OCI-LY1 (cell line): ENCODE results near the gene NXN.

Experiments
- H2AFZ ChIP-seq: fragments of 200-600 bp; sonication (generic), shearing (Covaris generic); 2 replicates; pipeline ENCODE4 v1.6.0; 2014; ENCODE audit warnings: antibody characterized with exemption, mild to moderate bottlenecking, low read length
- H3F3A ChIP-seq: fragments of 200-600 bp; sonication (generic), shearing (Covaris generic); 2 replicates; pipeline ENCODE4 v1.6.0; 2014; ENCODE audit warnings: mild to moderate bottlenecking, antibody characterized with exemption, low read length, moderate library complexity; ENCODE audit not compliant: insufficient read depth
- H3K27ac ChIP-seq: fragments of 200-600 bp; sonication (generic); 2 replicates; pipeline ENCODE4 v1.5.1; 2014; ENCODE audit warnings: low read length, mixed run types, mild to moderate bottlenecking, low read depth; ENCODE audit not compliant: poor library complexity, severe bottlenecking
- H3K27me3 ChIP-seq: fragments of 200-600 bp; sonication (generic); 2 replicates; pipeline ENCODE4 v1.6.0; 2014; ENCODE audit warnings: antibody characterized with exemption, mild to moderate bottlenecking, low read length, moderate library complexity; ENCODE audit not compliant: insufficient read depth
- H3K36me3 ChIP-seq: fragments of 200-600 bp; sonication (generic); 2 replicates; pipeline ENCODE4 v1.6.1; 2014; ENCODE audit warnings: mild to moderate bottlenecking, antibody characterized with exemption, low read length, moderate library complexity, mixed read lengths; ENCODE audit not compliant: insufficient read depth
- H3K4me1 ChIP-seq: fragments of 200-600 bp; sonication (generic); 2 replicates; pipeline ENCODE4 v1.5.1; 2014; ENCODE audit warnings: mild to moderate bottlenecking, low read length, moderate library complexity; ENCODE audit not compliant: insufficient read depth, severe bottlenecking
- H3K4me2 ChIP-seq: fragments of 200-600 bp; sonication (generic), shearing (Covaris generic); 2 replicates; pipeline ENCODE4 v1.6.1; 2014; ENCODE audit warnings: low read length
- H3K4me3 ChIP-seq: fragments of 200-600 bp; sonication (generic); 2 replicates; pipeline ENCODE4 v1.5.1; 2014; ENCODE audit warnings: low read length, low read depth, mild to moderate bottlenecking, mixed read lengths; ENCODE audit not compliant: poor library complexity, severe bottlenecking
- H3K79me2 ChIP-seq: fragments of 200-600 bp; shearing (Covaris generic); 2 replicates; pipeline ENCODE4 v1.6.1; 2016; ENCODE audit warnings: mixed run types, low read length, mixed read lengths; ENCODE audit not compliant: insufficient read depth
- H3K9ac ChIP-seq: fragments of 200-600 bp; sonication (generic), shearing (Covaris generic); 2 replicates; pipeline ENCODE4 v1.6.1; 2014; ENCODE audit warnings: mild to moderate bottlenecking, low read length, mixed read lengths
- H3K9me2 ChIP-seq: fragments of 200-600 bp; sonication (generic), shearing (Covaris generic); 2 replicates; pipeline ENCODE4 v1.6.1; 2014; ENCODE audit warnings: low read depth, mild to moderate bottlenecking, low read length, mixed read lengths
- H3K9me3 ChIP-seq: fragments of 200-600 bp; shearing (Covaris generic); 2 replicates; pipeline ENCODE4 v1.6.1; 2014; ENCODE audit warnings: low read length, mixed read lengths
- H4K20me1 ChIP-seq: fragments of 200-600 bp; sonication (generic), shearing (Covaris generic); 2 replicates; pipeline ENCODE4 v1.6.0; 2016; ENCODE audit warnings: mild to moderate bottlenecking, low read length; ENCODE audit not compliant: insufficient read depth
- EZH2 ChIP-seq: fragments of 200-600 bp; sonication (generic), shearing (Covaris generic); IDR thresholded peaks from 2 replicates; pipeline ENCODE4 v1.8.0; 2017; ENCODE audit warnings: borderline replicate concordance, mixed run types, mild to moderate bottlenecking, antibody characterized with exemption, low read length, moderate library complexity, mixed read lengths
- TF ChIP-seq, protein P1 (sequence below): fragments of 200-600 bp; sonication (generic), shearing (Covaris generic); IDR thresholded peaks from 2 replicates; pipeline ENCODE4 v1.5.1; 2017; ENCODE audit warnings: mild to moderate bottlenecking, antibody characterized with exemption, low read length, moderate library complexity, mixed read lengths

The NXN gene

DNA sequence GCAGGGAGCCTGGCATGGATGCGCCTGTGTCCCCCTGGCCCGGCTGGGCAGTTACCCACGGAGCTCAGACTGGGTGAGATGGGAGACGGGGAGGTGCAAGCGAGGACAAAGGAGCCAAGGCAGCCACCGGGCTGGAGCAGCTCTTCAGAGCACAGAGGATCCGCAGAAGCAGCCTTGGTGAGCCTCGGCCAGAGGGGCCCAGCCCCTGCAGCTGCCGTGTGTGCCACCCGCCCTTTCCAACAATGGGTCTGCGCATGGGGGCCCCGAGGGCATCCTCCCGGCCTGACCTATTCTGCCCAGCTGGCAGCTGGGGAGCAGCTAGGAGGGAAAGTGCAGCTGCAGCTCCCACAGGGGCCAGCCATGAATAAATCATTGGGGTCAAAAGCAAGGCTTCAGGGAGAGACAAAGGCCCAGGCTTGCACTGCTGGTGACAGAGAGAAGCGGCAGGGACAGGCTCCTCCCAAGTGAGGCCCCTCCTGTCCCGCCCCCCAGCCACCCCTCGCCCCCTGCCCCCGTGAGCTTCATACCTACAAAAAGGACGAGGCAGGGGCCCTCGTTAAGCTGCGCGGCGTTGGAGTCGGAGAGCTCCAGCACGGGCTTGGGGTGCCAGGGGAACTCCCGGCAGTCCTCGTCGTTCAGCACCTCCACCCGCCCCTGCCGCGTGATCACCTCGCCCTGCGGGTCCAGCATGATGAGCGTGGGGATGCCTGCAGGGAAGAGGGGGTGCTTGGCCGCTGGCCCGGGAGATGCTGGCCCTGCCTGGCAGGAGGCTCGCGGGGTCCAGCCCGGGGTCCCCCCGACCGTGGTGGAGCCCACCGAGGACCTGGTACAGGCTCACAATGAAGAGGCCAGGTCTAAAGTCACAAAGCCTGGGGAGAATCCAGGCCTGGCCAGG is 174.8 kb downstream of the NXN start:
- Histone ChIP-seq H4K20me1 (no peaks in the 10 kb centered on the region), H3K4me1 (peaks cover 7% of the 10 kb centered on the region), H3K4me2 (no peak overlapping the region)

DNA sequence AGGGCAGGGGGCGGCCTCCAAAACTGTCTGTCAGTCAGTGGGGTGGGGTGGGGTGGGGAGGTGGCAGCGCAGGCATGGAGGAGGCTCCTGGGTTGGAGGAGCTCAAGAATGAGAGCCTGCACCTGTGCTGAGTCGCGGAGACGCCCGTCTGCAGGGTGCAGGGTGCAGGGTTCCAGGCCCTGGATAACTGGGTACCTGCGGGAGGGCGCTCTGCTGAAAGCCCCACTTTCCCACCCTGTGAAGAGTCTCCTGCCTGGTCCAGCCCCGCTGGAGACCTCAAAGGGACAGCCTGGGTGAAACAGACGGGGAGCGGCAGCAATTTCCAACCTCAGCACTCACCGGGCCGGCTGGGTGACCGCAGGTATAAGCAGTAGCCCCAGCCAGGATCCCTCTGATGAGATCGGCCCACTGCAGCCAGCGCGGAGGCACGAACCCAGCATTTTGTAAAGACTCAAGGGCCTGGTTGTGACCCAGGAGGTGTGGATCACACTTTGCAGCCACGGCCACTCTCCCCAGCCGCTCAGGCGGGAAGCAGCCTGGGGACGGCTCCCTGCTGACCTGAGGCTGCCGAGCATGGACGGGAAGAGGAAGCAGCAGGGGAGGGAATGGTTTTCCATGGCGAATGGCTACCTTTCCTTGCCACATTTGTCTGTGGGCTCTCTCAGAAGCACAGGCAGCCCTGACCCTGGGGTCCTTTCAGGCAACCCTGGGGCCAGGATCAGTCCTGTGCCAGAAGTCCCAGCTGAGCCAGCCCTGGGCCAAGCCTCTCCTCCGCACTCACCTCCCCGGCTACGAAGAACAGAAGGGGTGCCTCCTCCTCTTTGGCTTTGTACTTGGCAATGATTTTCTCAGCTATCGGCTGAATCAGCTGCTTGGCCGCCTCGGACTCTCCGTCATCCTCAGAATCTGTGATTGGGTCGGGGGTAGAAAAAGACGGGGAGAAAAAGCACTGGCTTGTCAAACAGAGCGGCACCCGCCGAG is 176.4 kb downstream of the NXN start:
- H3K9me3 ChIP-seq = no peaks in the 10 kb centered on the region
- peaks cover 4% of the 10 kb centered on the region; the same call in 1 of the 2 replicates for H3K27me3 ChIP-seq
- H3K4me2 ChIP-seq = no peak overlapping the region
- H3K9me2 ChIP-seq = no peaks in the 10 kb centered on the region
- H2AFZ ChIP-seq = no peak overlapping the region
- H3K27ac ChIP-seq = no peak overlapping the region
- no peak overlapping the region for H3K9ac ChIP-seq
- H3K36me3 ChIP-seq = no peaks in the 10 kb centered on the region
- H4K20me1 ChIP-seq = no peaks in the 10 kb centered on the region
- peaks cover 7% of the 10 kb centered on the region for H3K4me1 ChIP-seq
- no peak overlapping the region for H3K4me3 ChIP-seq
- H3F3A ChIP-seq = no peaks in the 10 kb centered on the region
- no peak for TF ChIP-seq EZH2
- TF ChIP-seq, protein P1, sequence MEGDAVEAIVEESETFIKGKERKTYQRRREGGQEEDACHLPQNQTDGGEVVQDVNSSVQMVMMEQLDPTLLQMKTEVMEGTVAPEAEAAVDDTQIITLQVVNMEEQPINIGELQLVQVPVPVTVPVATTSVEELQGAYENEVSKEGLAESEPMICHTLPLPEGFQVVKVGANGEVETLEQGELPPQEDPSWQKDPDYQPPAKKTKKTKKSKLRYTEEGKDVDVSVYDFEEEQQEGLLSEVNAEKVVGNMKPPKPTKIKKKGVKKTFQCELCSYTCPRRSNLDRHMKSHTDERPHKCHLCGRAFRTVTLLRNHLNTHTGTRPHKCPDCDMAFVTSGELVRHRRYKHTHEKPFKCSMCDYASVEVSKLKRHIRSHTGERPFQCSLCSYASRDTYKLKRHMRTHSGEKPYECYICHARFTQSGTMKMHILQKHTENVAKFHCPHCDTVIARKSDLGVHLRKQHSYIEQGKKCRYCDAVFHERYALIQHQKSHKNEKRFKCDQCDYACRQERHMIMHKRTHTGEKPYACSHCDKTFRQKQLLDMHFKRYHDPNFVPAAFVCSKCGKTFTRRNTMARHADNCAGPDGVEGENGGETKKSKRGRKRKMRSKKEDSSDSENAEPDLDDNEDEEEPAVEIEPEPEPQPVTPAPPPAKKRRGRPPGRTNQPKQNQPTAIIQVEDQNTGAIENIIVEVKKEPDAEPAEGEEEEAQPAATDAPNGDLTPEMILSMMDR = no peak
- H3K79me2 ChIP-seq = no peaks in the 10 kb centered on the region

More for the DNA sequence above, 174.8 kb downstream of the NXN start:
- Histone ChIP-seq H3K4me3 (no peak overlapping the region), H3K79me2 (no peaks in the 10 kb centered on the region), H3K9me2 (no peaks in the 10 kb centered on the region), H3K36me3 (no peaks in the 10 kb centered on the region), H3K27me3 (peaks cover 4% of the 10 kb centered on the region; the same call in 1 of the 2 replicates), H3F3A (no peaks in the 10 kb centered on the region), H3K27ac (no peak overlapping the region), H2AFZ (no peak overlapping the region), H3K9me3 (no peaks in the 10 kb centered on the region), H3K9ac (no peak overlapping the region)
- TF ChIP-seq EZH2 = no peak

DNA sequence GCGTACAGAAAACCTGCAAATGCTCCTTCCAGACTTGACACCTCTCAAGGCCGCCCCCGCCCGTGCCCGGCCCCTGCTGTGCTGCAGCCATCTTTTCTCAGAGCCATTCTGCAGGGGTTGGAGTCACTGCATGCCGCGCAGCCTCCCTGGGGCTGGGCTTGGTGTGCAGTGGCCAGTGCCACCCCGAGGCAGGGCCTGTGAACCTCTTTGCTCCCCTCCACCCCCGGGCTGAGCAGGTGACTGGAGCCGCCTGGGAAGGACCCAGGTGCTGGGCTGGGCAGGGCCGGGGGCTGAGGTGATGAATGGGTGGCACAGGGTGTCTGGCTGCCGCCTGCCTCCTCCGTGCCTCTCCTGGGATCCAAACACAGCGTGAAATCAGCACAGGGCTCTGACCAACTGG is 177.1 kb downstream of the NXN start:
- H3F3A ChIP-seq = no peaks in the 10 kb centered on the region
- H3K4me3 ChIP-seq = no peak overlapping the region
- TF ChIP-seq, protein P1 = no peak
- no peak for TF ChIP-seq EZH2
- no peaks in the 10 kb centered on the region for H3K79me2 ChIP-seq
- no peak overlapping the region for H3K9ac ChIP-seq
- no peaks in the 10 kb centered on the region for H3K9me2 ChIP-seq
- no peak overlapping the region for H3K4me2 ChIP-seq
- no peak overlapping the region for H2AFZ ChIP-seq
- no peaks in the 10 kb centered on the region for H4K20me1 ChIP-seq
- H3K36me3 ChIP-seq = no peaks in the 10 kb centered on the region
- H3K27me3 ChIP-seq = no peaks in the 10 kb centered on the region; the same call in 1 of the 2 replicates
- H3K4me1 ChIP-seq = peaks cover 7% of the 10 kb centered on the region
- H3K9me3 ChIP-seq = no peaks in the 10 kb centered on the region
- H3K27ac ChIP-seq = no peak overlapping the region
